A549 (cell line): ENCODE measurements around the gene PCBP3.

Experiments used
- CTCF ChIP-seq: fragments of >200 bp; sonication (Bioruptor Twin); formaldehyde crosslinking; IDR thresholded peaks from 3 replicates; pipeline ENCODE4 v1.5.1; 2016
- POLR2A ChIP-seq: IDR thresholded peaks from 2 replicates; pipeline ENCODE4 v1.6.1; 2012; ENCODE audit warnings: mild to moderate bottlenecking, low read length
- POLR2AphosphoS2 ChIP-seq: conservative IDR thresholded peaks from 2 replicates; pipeline ENCODE4 v1.6.1; 2012; ENCODE audit warnings: low read length, improper control_type of control experiment, inconsistent platforms

GRCh38 chr21:45984584-45985095 lies 341.1 kb downstream of the PCBP3 start:
- TF ChIP-seq POLR2AphosphoS2 (no peak), CTCF (no peak), POLR2A (no peak)
